ENCODE measurements around the gene RNF112. TPM values are rescaled to one million over a fixed set of nuclear protein-coding genes. Genes with fewer than 3 reads are reported as not detected.

Gene RNF112
- total RNA-seq, 1 donor from 2014 or later = 0.84 TPM

GRCh38 chr17:19464031-19465026 is 53.3 kb downstream of the RNF112 start:
- H3K9me3 Mint-ChIP-seq = no peaks in the 10 kb centered on the region
- DNase-seq (ENCODE audit: low read depth, low spot score) = no peak
- H3K27me3 Mint-ChIP-seq (ENCODE audit: low read depth) = no peaks in the 10 kb centered on the region
- H3K4me3 Mint-ChIP-seq = no peak overlapping the region
- TF ChIP-seq, protein P1, sequence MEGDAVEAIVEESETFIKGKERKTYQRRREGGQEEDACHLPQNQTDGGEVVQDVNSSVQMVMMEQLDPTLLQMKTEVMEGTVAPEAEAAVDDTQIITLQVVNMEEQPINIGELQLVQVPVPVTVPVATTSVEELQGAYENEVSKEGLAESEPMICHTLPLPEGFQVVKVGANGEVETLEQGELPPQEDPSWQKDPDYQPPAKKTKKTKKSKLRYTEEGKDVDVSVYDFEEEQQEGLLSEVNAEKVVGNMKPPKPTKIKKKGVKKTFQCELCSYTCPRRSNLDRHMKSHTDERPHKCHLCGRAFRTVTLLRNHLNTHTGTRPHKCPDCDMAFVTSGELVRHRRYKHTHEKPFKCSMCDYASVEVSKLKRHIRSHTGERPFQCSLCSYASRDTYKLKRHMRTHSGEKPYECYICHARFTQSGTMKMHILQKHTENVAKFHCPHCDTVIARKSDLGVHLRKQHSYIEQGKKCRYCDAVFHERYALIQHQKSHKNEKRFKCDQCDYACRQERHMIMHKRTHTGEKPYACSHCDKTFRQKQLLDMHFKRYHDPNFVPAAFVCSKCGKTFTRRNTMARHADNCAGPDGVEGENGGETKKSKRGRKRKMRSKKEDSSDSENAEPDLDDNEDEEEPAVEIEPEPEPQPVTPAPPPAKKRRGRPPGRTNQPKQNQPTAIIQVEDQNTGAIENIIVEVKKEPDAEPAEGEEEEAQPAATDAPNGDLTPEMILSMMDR (conservative IDR thresholded peaks at IDR 0.05) = no peak
- H3K27ac Mint-ChIP-seq (ENCODE audit: unreplicated experiment) = no peak overlapping the region
- peaks cover 13% of the 10 kb centered on the region for H3K4me1 Mint-ChIP-seq
- no peaks in the 10 kb centered on the region for H3K36me3 Mint-ChIP-seq (ENCODE audit: low read depth)

Other genes starting within 250 kb of the RNF112 start
- gene EPN2, start 173.9 kb upstream of the RNF112 start, total RNA-seq = 45.5 and 47.3 TPM in 2 replicates
- 15.4 and 17.9 TPM in 2 replicates for gene B9D1, start 48.5 kb upstream of the RNF112 start, total RNA-seq
- 39.3 and 39.5 TPM in 2 replicates for gene MAPK7, start 32.7 kb upstream of the RNF112 start, total RNA-seq
- gene MFAP4, start 24.0 kb upstream of the RNF112 start, total RNA-seq = 0.26 and 0.43 TPM in 2 replicates
- 4.1 and 4.3 TPM in 2 replicates for gene SLC47A1, start 122.6 kb downstream of the RNF112 start, total RNA-seq
- gene ALDH3A2, start 237.5 kb downstream of the RNF112 start, total RNA-seq = 53.4 and 54.4 TPM in 2 replicates

All from neural crest cell (in vitro differentiated cells).